Natural killer cell treated with Interleukin-12 subunit alpha and Interleukin-12 subunit beta and Interleukin-15 and Interleukin-18, amount 100 ng/mL, for 72 hours (primary cell): Measurements from ENCODE around the gene PLB1. TPM values are rescaled to one million over a fixed set of nuclear protein-coding genes. Genes with fewer than 3 reads are reported as not detected.
A peak's percentile ranks its signal among the peaks of the same experiment; 100 is the strongest.
"Not testable (repeated sequence)": the region's sequence is repeated elsewhere in the genome, so short reads cannot be mapped to it uniquely, and the experiment has no call there.

Experiments
- ATAC-seq, 2 donors: fragments of 150-1000 bp; cut with Tn5 transposase in 1 of 2; sonication (Bioruptor Pico), chemical (Tn5 transposase) in 1 of 2; 2 replicates each; pipeline ENCODE4 v1.10.0; 2021
- DNase-seq: peaks from one replicate; pipeline ENCODE4 v3.0.0; 2022; ENCODE audit warnings: low spot score
- H3K27ac Mint-ChIP-seq, 2 donors: 1 replicate in 1 of 2; 2 replicates in 1 of 2; pipeline ENCODE4 v1.8.0; 2022; ENCODE audit warnings: mixed read lengths in 2 of 2, mild to moderate bottlenecking in 1 of 2, moderate library complexity in 1 of 2
- H3K27me3 Mint-ChIP-seq, 2 donors: 1 replicate in 1 of 2; 2 replicates in 1 of 2; pipeline ENCODE4 v1.8.0; 2022; ENCODE audit warnings: mixed read lengths in 2 of 2
- H3K36me3 Mint-ChIP-seq: one replicate; pipeline ENCODE4 v1.8.0; 2022; ENCODE audit warnings: mixed read lengths
- H3K4me1 Mint-ChIP-seq, 2 donors: 1 replicate in 1 of 2; 2 replicates in 1 of 2; pipeline ENCODE4 v1.8.0; 2022; ENCODE audit warnings: low read depth in 2 of 2, mixed read lengths in 2 of 2, mild to moderate bottlenecking in 1 of 2
- H3K4me3 Mint-ChIP-seq: one replicate; pipeline ENCODE4 v1.8.0; 2022; ENCODE audit warnings: mixed read lengths
- H3K9me3 Mint-ChIP-seq: 2 replicates; pipeline ENCODE4 v1.8.0; 2022; ENCODE audit warnings: mixed read lengths
- total RNA-seq, 2 donors: library from RNA; stranded (reverse); gene quantifications; one replicate each; pipeline ENCODE4 v1.2.3, GENCODE V29; 2022

The PLB1 gene
- total RNA-seq, 2 donors from 2014 or later = 0.88 to 0.98 TPM

- Mint-ChIP-seq H3K36me3 (no peaks in the 10 kb centered on the region), H3K4me3 (no peak overlapping the region), H3K9me3 (no peaks in the 10 kb centered on the region), H3K27ac (no peak overlapping the region), H3K27me3 (no peaks in the 10 kb centered on the region), H3K4me1 (peaks cover 22 to 23% of the 10 kb centered on the region in 2 donors)
- no peak for DNase-seq
- ATAC-seq = no peak
Observed at GRCh38 chr2:28454016-28454930, 41.6 kb upstream of the PLB1 start.

DNA sequence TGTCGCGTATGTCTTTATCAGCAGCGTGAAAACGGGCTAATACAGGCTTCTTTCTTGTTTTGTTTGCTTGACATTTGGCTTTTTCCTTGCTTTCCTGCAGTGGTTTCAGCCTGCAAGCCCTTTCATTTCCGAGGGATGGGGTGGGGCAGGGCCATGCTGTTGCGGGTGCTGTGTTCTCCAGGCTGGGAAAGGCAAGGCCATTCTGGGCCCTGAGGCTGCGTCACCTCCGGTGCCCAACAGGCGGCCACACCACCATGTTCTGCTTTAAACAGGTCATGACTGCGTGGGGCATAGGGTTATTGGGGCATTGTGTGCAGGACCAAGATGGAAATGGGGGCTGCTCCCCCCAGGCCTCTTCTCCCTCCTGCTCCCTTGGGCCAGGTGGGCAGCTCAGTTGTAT is 38.6 kb upstream of the PLB1 start:
- Mint-ChIP-seq H3K4me1 (peaks cover 7 to 9% of the 10 kb centered on the region in 2 donors), H3K27me3 (peaks cover 3 to 6% of the 10 kb centered on the region in 2 donors), H3K4me3 (no peak overlapping the region), H3K36me3 (peaks cover 8% of the 10 kb centered on the region), H3K27ac (no peak overlapping the region), H3K9me3 (no peaks in the 10 kb centered on the region)
- ATAC-seq = no peak
- no peak for DNase-seq

- H3K36me3 Mint-ChIP-seq = peaks cover 12% of the 10 kb centered on the region
- DNase-seq = no peak
- peaks cover 7% of the 10 kb centered on the region for H3K9me3 Mint-ChIP-seq
- peaks cover 14 to 23% of the 10 kb centered on the region in 2 donors for H3K4me1 Mint-ChIP-seq
- H3K27ac Mint-ChIP-seq = no peak overlapping the region
- H3K27me3 Mint-ChIP-seq = peaks cover 6 to 13% of the 10 kb centered on the region in 2 donors
- no peak overlapping the region for H3K4me3 Mint-ChIP-seq
- ATAC-seq = no peak
Observed at GRCh38 chr2:28461056-28461455, 34.8 kb upstream of the PLB1 start.

DNA sequence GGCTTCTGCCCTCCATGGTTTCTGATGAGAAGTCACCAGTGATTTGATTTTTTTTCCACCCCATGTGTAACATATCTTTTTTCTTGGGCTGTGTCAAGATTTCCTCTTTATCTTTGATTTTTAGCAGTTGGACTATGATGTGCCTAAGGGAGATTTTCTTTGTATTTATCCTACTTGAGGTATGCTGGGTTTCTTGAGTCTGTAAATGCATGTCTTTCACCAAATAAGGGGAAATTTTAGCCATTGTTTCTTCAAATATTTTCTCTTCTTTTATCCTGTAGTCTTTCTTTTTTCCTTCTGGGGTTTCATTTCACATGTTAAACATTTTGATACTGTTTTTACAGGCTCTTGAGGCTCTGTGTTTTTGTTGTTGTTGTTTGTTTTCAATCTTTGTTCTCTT is 33.7 kb upstream of the PLB1 start:
- H3K36me3 Mint-ChIP-seq = peaks cover 12% of the 10 kb centered on the region
- no peak overlapping the region for H3K4me3 Mint-ChIP-seq
- no peak overlapping the region for H3K27ac Mint-ChIP-seq

GRCh38 chr2:28463211-28463816 is 32.5 kb upstream of the PLB1 start:
- ATAC-seq = no peak

More for the DNA sequence above, 33.7 kb upstream of the PLB1 start:
- no peak for ATAC-seq
- peaks cover 6 to 13% of the 10 kb centered on the region in 2 donors for H3K27me3 Mint-ChIP-seq
- peaks cover 7% of the 10 kb centered on the region for H3K9me3 Mint-ChIP-seq
- DNase-seq = no peak
- H3K4me1 Mint-ChIP-seq = peaks cover 14 to 23% of the 10 kb centered on the region in 2 donors

GRCh38 chr2:28463893-28464292 is 32.0 kb upstream of the PLB1 start:
- H3K36me3 Mint-ChIP-seq = peaks cover 12% of the 10 kb centered on the region
- H3K4me3 Mint-ChIP-seq = peak overlapping the region; percentile 77
- DNase-seq (no peak), ATAC-seq (peak; percentile 59 to 69)
- H3K27me3 Mint-ChIP-seq = peaks cover 6 to 13% of the 10 kb centered on the region in 2 donors
- H3K4me1 Mint-ChIP-seq = peaks cover 14 to 23% of the 10 kb centered on the region in 2 donors
- peaks cover 7% of the 10 kb centered on the region for H3K9me3 Mint-ChIP-seq
- peak overlapping the region; percentile 52 to 70 for H3K27ac Mint-ChIP-seq

More at GRCh38 chr2:28463211-28463816, 32.5 kb upstream of the PLB1 start:
- H3K27me3 Mint-ChIP-seq = peaks cover 6 to 13% of the 10 kb centered on the region in 2 donors
- peaks cover 14 to 23% of the 10 kb centered on the region in 2 donors for H3K4me1 Mint-ChIP-seq
- no peak for DNase-seq
- peaks cover 7% of the 10 kb centered on the region for H3K9me3 Mint-ChIP-seq
- peak overlapping the region; percentile 77 for H3K4me3 Mint-ChIP-seq
- peak overlapping the region; percentile 52 to 70 for H3K27ac Mint-ChIP-seq
- peaks cover 12% of the 10 kb centered on the region for H3K36me3 Mint-ChIP-seq

DNA sequence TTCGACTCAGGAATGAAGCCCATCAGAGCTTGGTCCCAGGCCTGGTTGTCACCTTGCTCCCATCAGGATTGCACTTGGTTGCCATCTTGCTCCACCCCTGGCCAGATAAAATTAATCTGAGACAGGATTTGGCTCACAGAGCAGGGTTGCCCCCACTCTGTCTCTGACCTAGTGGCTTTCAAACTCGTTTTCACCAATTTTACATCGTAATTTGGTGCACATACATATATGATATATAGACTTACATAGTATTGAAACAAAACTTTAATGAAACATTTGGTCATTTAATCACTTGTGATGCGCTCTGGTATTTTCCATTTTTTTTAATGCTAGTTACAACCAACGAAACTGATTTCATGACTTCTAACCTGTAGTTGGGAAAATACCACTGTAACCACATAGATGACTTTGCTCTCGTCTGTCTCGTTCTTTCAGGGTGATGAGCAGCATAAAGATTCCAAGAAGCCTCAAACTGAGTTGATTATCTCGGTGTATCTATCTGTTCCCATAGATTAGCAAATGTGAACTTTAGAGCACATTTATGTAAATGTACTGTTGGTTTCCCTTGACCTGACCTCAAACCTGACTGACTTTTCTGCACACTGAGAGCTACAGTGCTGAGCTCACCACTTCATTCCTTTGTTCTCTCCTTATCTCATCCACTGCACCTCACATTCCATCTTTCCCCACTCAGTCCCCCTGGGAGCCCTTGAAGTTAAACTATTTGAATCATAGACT is 30.5 kb upstream of the PLB1 start:
- H3K9me3 Mint-ChIP-seq = peaks cover 7% of the 10 kb centered on the region
- H3K27me3 Mint-ChIP-seq = peaks cover 6 to 13% of the 10 kb centered on the region in 2 donors
- peaks cover 12% of the 10 kb centered on the region for H3K36me3 Mint-ChIP-seq
- peak overlapping the region; percentile 26 for H3K4me3 Mint-ChIP-seq
- DNase-seq (no peak), ATAC-seq (peak; percentile 61 to 82)
- H3K27ac Mint-ChIP-seq = peak overlapping the region in 1 of 2 donors; percentile 2
- peaks cover 17 to 32% of the 10 kb centered on the region in 2 donors for H3K4me1 Mint-ChIP-seq

GRCh38 chr2:28469304-28469703 is 26.6 kb upstream of the PLB1 start:
- Mint-ChIP-seq H3K4me1 (peaks cover 15 to 32% of the 10 kb centered on the region in 2 donors), H3K9me3 (no peaks in the 10 kb centered on the region), H3K27me3 (peaks cover 0 to 8% of the 10 kb centered on the region in 2 donors), H3K27ac (peak overlapping the region in 1 of 2 donors; percentile 75), H3K36me3 (no peaks in the 10 kb centered on the region), H3K4me3 (no peak overlapping the region)
- no peak for DNase-seq
- ATAC-seq = no peak

DNA sequence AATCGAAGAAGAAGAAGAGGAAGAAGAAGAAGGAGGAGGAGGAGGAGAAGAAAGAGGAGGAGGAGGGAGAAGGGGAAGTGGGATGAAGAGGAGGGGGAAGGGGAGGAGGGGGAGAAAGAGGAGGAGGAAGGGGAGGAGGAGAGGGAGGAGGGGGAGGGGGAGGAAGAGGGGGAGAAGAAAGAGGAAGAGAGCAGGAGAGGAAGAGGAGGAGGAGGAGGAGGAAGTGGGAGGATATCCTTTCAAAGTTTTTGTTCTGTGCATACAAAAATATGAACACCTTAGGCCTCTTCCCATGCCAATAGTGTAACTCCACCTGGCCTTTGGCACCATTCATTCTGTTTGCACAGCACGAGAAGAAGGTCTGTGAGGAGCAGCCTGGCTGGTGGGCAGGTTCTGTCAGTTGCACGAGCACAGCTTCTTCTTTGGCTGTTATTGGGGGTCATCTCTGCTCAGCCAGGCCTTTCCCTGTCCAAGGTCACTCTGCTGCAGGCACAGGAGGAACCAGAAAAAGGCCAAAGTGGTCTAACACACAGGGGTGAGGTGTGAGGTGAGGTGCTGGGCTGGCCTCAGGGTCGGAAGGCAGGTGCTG is 25.8 kb upstream of the PLB1 start:
- ATAC-seq = no peak
- H3K27me3 Mint-ChIP-seq = peaks cover 0 to 7% of the 10 kb centered on the region in 2 donors
- H3K27ac Mint-ChIP-seq = peak overlapping the region in 1 of 2 donors; percentile 75
- no peak overlapping the region for H3K4me3 Mint-ChIP-seq
- H3K4me1 Mint-ChIP-seq = peaks cover 17 to 30% of the 10 kb centered on the region in 2 donors
- no peak for DNase-seq
- H3K36me3 Mint-ChIP-seq = no peaks in the 10 kb centered on the region
- H3K9me3 Mint-ChIP-seq = no peaks in the 10 kb centered on the region

DNA sequence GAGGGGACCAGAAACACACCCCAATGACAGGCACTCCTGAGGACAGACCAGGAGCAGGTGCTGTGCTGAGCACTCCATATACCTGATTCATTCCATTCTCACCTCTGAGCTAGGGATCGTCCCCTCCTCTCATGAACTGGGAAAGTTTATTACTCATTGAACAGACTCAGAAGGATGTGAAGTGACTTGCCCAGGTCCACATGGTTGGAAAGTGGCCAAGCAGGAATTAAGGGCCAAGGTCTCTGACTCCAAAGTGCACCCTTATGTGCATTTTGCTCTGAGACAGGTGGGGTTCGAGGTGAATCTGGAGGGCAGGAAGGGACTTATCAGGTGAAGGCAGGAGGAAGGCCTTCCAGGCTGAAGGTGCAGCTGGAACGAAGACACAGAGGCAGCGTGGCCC is 25.1 kb upstream of the PLB1 start:
- Mint-ChIP-seq H3K36me3 (no peaks in the 10 kb centered on the region), H3K4me3 (no peak overlapping the region), H3K27ac (peak overlapping the region in 1 of 2 donors; percentile 75), H3K4me1 (peaks cover 13 to 24% of the 10 kb centered on the region in 2 donors), H3K9me3 (no peaks in the 10 kb centered on the region), H3K27me3 (peaks cover 0 to 4% of the 10 kb centered on the region in 2 donors)
- no peak for DNase-seq
- ATAC-seq = no peak

DNA sequence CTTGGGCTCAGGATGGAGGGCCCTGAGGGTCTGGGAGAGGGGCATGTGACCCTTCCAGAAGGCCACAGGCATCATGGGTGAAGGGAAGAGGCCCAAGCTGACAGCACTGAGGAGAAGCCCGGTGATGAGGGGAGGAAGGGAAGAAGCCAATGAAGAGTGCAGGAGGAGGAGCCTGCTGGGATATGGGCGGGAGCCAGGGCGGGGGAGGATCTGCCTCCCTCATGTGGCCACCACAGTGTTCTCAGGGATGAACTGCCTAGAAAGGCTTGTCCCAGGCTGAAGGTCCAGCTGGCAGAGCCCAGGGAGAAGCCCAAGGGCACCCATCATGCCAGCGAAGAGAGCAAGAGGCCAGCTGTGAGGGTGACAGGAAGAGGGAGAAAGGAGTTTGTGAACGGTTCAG is 24.6 kb upstream of the PLB1 start:
- Mint-ChIP-seq H3K4me3 (no peak overlapping the region), H3K4me1 (peaks cover 13 to 23% of the 10 kb centered on the region in 2 donors), H3K27ac (peak overlapping the region in 1 of 2 donors; percentile 75), H3K9me3 (no peaks in the 10 kb centered on the region), H3K36me3 (no peaks in the 10 kb centered on the region), H3K27me3 (peaks cover 0 to 4% of the 10 kb centered on the region in 2 donors)
- DNase-seq (no peak), ATAC-seq (no peak)

- Mint-ChIP-seq H3K27me3 (peaks cover 0 to 4% of the 10 kb centered on the region in 2 donors), H3K27ac (no peak overlapping the region), H3K9me3 (no peaks in the 10 kb centered on the region), H3K4me3 (no peak overlapping the region), H3K4me1 (peaks cover 13 to 23% of the 10 kb centered on the region in 2 donors), H3K36me3 (no peaks in the 10 kb centered on the region)
- ATAC-seq = peak in 1 of 2 donors; percentile 40
- no peak for DNase-seq
Observed at GRCh38 chr2:28471701-28472236, 24.1 kb upstream of the PLB1 start.

- peaks cover 13 to 23% of the 10 kb centered on the region in 2 donors for H3K4me1 Mint-ChIP-seq
- H3K36me3 Mint-ChIP-seq, H3K4me3 Mint-ChIP-seq, H3K27ac Mint-ChIP-seq, H3K9me3 Mint-ChIP-seq, H3K27me3 Mint-ChIP-seq, ATAC-seq, DNase-seq: not testable (repeated sequence)
Observed at GRCh38 chr2:28472641-28473040, 23.2 kb upstream of the PLB1 start.
